Esophagus muscularis mucosa (tissue), 3 donors: ENCODE measurements around the gene CTSD.

ENCODE experiments used
- EP300 ChIP-seq: sonication (generic); formaldehyde crosslinking; IDR thresholded peaks from one replicate; pipeline ENCODE4 v1.6.1; 2017; ENCODE audit warnings: antibody characterized with exemption
- TF ChIP-seq, protein P1 (sequence below), 3 experiments: fragments of 200-600 bp in 2 of 3; fragments of 450-650 bp in 1 of 3; sonication (generic) in 2 of 3; IDR thresholded peaks; one replicate each; pipeline ENCODE4 v1.5.1; 2017 to 2019; ENCODE audit warnings: antibody characterized with exemption in 3 of 3, mild to moderate bottlenecking in 2 of 3, moderate library complexity in 1 of 3

DNA sequence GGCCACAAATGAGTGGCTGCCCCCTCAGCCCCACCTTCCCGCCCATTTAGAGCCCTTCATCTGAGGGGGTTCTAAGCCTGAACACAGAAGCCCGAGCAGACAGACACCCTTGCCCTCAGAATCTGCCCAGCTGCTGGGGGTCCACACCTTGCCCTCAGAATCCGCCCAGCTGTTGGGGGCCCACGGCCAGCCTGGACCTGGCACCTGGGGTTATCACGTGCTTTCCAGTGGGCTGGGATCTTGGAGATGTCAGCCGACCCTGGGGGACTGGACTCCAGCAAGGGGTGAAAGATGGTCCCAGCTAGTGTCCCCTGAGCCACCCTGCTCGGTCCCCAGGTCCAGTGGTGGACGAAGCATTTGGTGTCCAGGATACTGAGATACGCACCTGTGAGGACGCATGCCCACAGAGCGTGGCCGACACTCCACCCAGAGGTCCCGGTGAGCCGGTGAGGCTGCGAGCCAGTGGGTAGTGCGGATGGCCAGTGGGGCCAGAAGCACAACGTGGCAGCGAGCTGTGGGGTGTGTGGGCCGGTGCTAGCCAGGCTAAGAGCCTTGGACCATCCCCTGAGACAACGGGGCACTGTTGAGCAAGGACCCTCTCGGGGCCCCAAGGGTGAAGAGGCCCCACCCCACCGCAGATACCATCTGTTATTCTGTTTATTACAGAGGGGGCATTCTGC lies 3.1 kb upstream of the CTSD start:
- no peak for TF ChIP-seq EP300
- TF ChIP-seq, protein P1, sequence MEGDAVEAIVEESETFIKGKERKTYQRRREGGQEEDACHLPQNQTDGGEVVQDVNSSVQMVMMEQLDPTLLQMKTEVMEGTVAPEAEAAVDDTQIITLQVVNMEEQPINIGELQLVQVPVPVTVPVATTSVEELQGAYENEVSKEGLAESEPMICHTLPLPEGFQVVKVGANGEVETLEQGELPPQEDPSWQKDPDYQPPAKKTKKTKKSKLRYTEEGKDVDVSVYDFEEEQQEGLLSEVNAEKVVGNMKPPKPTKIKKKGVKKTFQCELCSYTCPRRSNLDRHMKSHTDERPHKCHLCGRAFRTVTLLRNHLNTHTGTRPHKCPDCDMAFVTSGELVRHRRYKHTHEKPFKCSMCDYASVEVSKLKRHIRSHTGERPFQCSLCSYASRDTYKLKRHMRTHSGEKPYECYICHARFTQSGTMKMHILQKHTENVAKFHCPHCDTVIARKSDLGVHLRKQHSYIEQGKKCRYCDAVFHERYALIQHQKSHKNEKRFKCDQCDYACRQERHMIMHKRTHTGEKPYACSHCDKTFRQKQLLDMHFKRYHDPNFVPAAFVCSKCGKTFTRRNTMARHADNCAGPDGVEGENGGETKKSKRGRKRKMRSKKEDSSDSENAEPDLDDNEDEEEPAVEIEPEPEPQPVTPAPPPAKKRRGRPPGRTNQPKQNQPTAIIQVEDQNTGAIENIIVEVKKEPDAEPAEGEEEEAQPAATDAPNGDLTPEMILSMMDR (IDR thresholded peaks at IDR 0.05) = no peak
